Testis (tissue), 3 donors: ENCODE measurements around the gene ITGB2. TPM values are rescaled to one million over a fixed set of nuclear protein-coding genes. Genes with fewer than 3 reads are reported as not detected.

Experiments
- DNase-seq: peaks from one replicate; pipeline ENCODE4 v3.0.0-alpha.2; 2019
- H3K27ac ChIP-seq, 2 donors: fragments of 200-600 bp; sonication (generic); one replicate each; pipeline ENCODE4 v1.5.1; 2019
- H3K27me3 ChIP-seq: fragments of 200-600 bp; sonication (generic); one replicate; pipeline ENCODE4 v1.5.1; 2019
- H3K36me3 ChIP-seq: fragments of 200-600 bp; sonication (generic); one replicate; pipeline ENCODE4 v1.5.1; 2017; ENCODE audit warnings: low read depth; ENCODE audit errors: missing control alignments
- H3K4me1 ChIP-seq: fragments of 200-600 bp; sonication (generic); one replicate; pipeline ENCODE4 v1.5.1; 2019
- H3K4me3 ChIP-seq, 2 donors: fragments of 200-600 bp; sonication (generic); one replicate each; pipeline ENCODE4 v1.5.1; 2017 to 2019
- H3K9me3 ChIP-seq: fragments of 200-600 bp; sonication (generic); one replicate; pipeline ENCODE4 v1.5.1; 2017
- CTCF ChIP-seq, 3 experiments: fragments of 450-650 bp in 2 of 3; fragments of 200-600 bp in 1 of 3; sonication (generic) in 1 of 3; IDR thresholded peaks; one replicate each; pipeline ENCODE4 v1.5.1; 2016 to 2019; ENCODE audit warnings: antibody characterized with exemption in 3 of 3, mild to moderate bottlenecking in 2 of 3, moderate library complexity in 1 of 3
- POLR2A ChIP-seq: fragments of 450-650 bp; IDR thresholded peaks from one replicate; pipeline ENCODE4 v1.6.1; 2017; ENCODE audit warnings: antibody characterized with exemption, mild to moderate bottlenecking, moderate library complexity
- WGBS, 2 donors: methylation state at CpG; one replicate each; pipeline ENCODE4 v1.1.5; 2018; 5-methylcytosine and 5-hydroxymethylcytosine counted together
- intact Hi-C: fragments of 100-400 bp; cut with DNase I; formaldehyde crosslinking; loops from one replicate; pipeline ENCODE4 v1.15.1; 2023; ENCODE audit warnings: low total_unique reads
- polyA plus RNA-seq: library from polyadenylated mRNA; stranded (reverse); fragments of 350-450 nt; fragmentation: Illumina TruSeq; extraction: RNeasy Lipid Tissue Mini Kit (QIAGEN cat#74804); gene quantifications from one replicate; pipeline ENCODE4 v1.2.3, GENCODE V29; 2014; ENCODE audit warnings: low read depth, low replicate concordance; ENCODE audit not compliant: insufficient read depth
- total RNA-seq, 2 donors: library from RNA; depleted of rRNA; stranded (reverse); fragments of >200 nt; gene quantifications; one replicate each; pipeline ENCODE4 v1.2.3, GENCODE V29; 2016

The ITGB2 gene
- total and polyA plus RNA-seq, 3 donors from 2014 or later, result 5.6 to 29.5 (median 27.4) TPM

GRCh38 chr21:44848821-44849521 is 71.7 kb downstream of the ITGB2 start:
- no peak for TF ChIP-seq CTCF (IDR thresholded peaks at IDR 0.05)
- no peak for TF ChIP-seq POLR2A
- WGBS, 2 donors, result 91 to 97% methylated on average over 21 to 36 of the region's 36 CpGs
- no peak for DNase-seq
- Histone ChIP-seq H3K4me1 (peaks cover 15% of the 10 kb centered on the region), H3K27ac (no peak overlapping the region), H3K4me3 (no peak overlapping the region), H3K9me3 (no peaks in the 10 kb centered on the region), H3K27me3 (no peaks in the 10 kb centered on the region), H3K36me3 (no peaks in the 10 kb centered on the region)
- intact Hi-C loops, result no loop called here

GRCh38 chr21:44847261-44848056 is 73.2 kb downstream of the ITGB2 start:
- 86 to 88% methylated on average over 22 to 24 of the region's 24 CpGs for WGBS, 2 donors
- TF ChIP-seq POLR2A (no peak), CTCF (IDR thresholded peaks at IDR 0.05) (no peak)
- no peaks in the 10 kb centered on the region for H3K27me3 ChIP-seq
- no peak overlapping the region for H3K27ac ChIP-seq
- peaks cover 15% of the 10 kb centered on the region for H3K4me1 ChIP-seq
- no peak overlapping the region for H3K4me3 ChIP-seq
- intact Hi-C loops, result no loop called here
- DNase-seq, result no peak
- no peaks in the 10 kb centered on the region for H3K9me3 ChIP-seq
- no peaks in the 10 kb centered on the region for H3K36me3 ChIP-seq

GRCh38 chr21:44846485-44847260 is 74.0 kb downstream of the ITGB2 start:
- Histone ChIP-seq H3K27ac (peak overlapping the region; percentile 18 to 29), H3K4me3 (no peak overlapping the region), H3K4me1 (peaks cover 15% of the 10 kb centered on the region), H3K36me3 (no peaks in the 10 kb centered on the region), H3K27me3 (no peaks in the 10 kb centered on the region), H3K9me3 (no peaks in the 10 kb centered on the region)
- TF ChIP-seq POLR2A, result no peak
- no peak for TF ChIP-seq CTCF (IDR thresholded peaks at IDR 0.05)
- DNase-seq, result peak; percentile 81
- WGBS, 2 donors, result 42 to 45% methylated on average over 22 to 27 of the region's 27 CpGs
- intact Hi-C loops, result no loop called here

GRCh38 chr21:44846224-44846484 is 74.5 kb downstream of the ITGB2 start:
- no peaks in the 10 kb centered on the region for H3K36me3 ChIP-seq
- WGBS, 2 donors, result 17 to 28% methylated on average over 1 of the region's 1 CpG
- no peak for DNase-seq
- H3K27ac ChIP-seq, result peak overlapping the region; percentile 18 to 29
- H3K4me3 ChIP-seq, result no peak overlapping the region
- peaks cover 15% of the 10 kb centered on the region for H3K4me1 ChIP-seq
- no peak for TF ChIP-seq POLR2A
- no peak for TF ChIP-seq CTCF (IDR thresholded peaks at IDR 0.05)
- H3K9me3 ChIP-seq, result no peaks in the 10 kb centered on the region
- intact Hi-C loops, result no loop called here
- H3K27me3 ChIP-seq, result no peaks in the 10 kb centered on the region
